Lower leg skin (tissue), 4 donors: ENCODE results near the gene DCAF4. TPM values are rescaled to one million over a fixed set of nuclear protein-coding genes. Genes with fewer than 3 reads are reported as not detected.

Experiments
- DNase-seq, 2 donors: peaks; one replicate each; pipeline ENCODE4 v3.0.0-alpha.2; 2019; ENCODE audit warnings: low spot score in 2 of 2
- H3K4me3 ChIP-seq: fragments of 200-600 bp; sonication (generic); 2 replicates; pipeline ENCODE4 v1.5.1; 2017; ENCODE audit warnings: mild to moderate bottlenecking, low read depth; ENCODE audit not compliant: poor library complexity, severe bottlenecking
- CTCF ChIP-seq, 3 donors: fragments of 450-650 bp; IDR thresholded peaks; one replicate each; pipeline ENCODE4 v1.5.1; 2016; ENCODE audit warnings: antibody characterized with exemption in 3 of 3, mild to moderate bottlenecking in 3 of 3, moderate library complexity in 2 of 3
- POLR2A ChIP-seq, 2 donors: fragments of 450-650 bp; IDR thresholded peaks; one replicate each; pipeline ENCODE4 v1.6.1; 2016 to 2017; ENCODE audit warnings: antibody characterized with exemption in 2 of 2, mild to moderate bottlenecking in 1 of 2, moderate library complexity in 1 of 2
- whole genome bisulfite sequencing, 2 donors: methylation state at CpG; one replicate each; pipeline ENCODE4 v1.1.5; 2018; 5-methylcytosine and 5-hydroxymethylcytosine counted together
- intact Hi-C: fragments of 100-400 bp; cut with DNase I; formaldehyde crosslinking; loops from one replicate; pipeline ENCODE4 v1.15.0; 2023; ENCODE audit warnings: low total_unique reads
- total RNA-seq, 4 donors: library from RNA; depleted of rRNA; stranded (reverse); fragments of >200 nt; gene quantifications; one replicate each; pipeline ENCODE4 v1.1.0, GENCODE V29; 2016

DCAF4 gene
- total RNA-seq, 4 donors from 2014 or later, result 24.0 to 40.5 (median 35.8) TPM

DNA sequence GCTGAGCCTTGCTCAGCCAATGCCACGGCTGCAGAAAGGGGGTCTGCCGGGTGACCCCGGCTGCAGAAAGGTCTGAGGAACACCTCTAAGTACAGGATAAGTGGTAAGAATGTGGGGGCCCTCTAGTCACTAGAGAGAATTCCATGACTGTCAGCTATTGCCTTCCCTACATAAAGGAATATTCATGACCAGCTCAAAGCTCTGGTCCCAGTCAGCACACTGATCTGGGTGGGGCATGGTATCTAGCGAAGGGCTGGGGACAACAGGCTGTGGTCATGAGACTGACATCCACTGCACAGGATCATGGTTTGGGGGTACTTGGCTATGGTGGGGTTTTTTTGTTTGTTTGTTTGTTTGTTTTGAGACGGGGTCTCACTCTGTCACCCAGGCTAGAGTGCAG is 42.1 kb downstream of the DCAF4 start:
- no peak for DNase-seq
- WGBS, 2 donors, result 94 to 96% methylated on average over 5 of the region's 5 CpGs
- no peak for TF ChIP-seq CTCF (IDR thresholded peaks at IDR 0.05)
- no peak for TF ChIP-seq POLR2A (IDR thresholded peaks at IDR 0.05)
- H3K4me3 ChIP-seq, result no peak overlapping the region
- intact Hi-C loops, result no loop called here

DNA sequence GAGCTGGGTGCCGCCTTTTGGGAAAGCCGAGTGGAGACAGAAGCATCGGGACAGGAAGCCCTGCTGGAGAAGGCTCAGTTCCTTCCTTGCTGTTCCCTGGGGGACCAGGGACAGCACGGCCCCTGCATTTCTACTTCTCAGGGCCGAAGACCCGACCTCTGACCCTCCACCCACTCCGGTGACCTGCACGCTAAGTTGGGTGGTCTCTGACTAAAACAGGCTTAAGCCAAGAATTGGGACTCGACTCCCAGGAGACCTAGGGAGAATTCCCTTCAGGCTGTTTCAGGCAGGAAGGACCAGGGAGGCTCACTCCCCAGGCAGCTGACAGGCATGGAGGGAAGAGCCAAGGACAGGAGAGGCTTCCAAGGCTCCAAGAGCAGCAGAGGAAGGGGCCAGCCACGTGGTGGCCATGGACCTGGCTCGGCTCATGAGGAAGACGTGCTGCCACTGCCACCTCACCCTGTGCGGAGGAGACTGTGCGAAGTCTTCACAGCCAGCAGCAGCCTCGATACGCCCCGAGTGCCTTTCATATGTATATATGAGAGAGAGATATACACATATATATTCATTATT is 43.9 kb downstream of the DCAF4 start:
- TF ChIP-seq CTCF (IDR thresholded peaks at IDR 0.05), result no peak
- TF ChIP-seq POLR2A (IDR thresholded peaks at IDR 0.05), result no peak
- 87 to 88% methylated on average over 17 of the region's 17 CpGs for WGBS, 2 donors
- intact Hi-C loops, result no loop called here
- H3K4me3 ChIP-seq, result no peak overlapping the region
- DNase-seq, result no peak

GRCh38 chr14:72970824-72971434 is 44.7 kb downstream of the DCAF4 start:
- no peak for DNase-seq
- TF ChIP-seq POLR2A (IDR thresholded peaks at IDR 0.05) (no peak), CTCF (IDR thresholded peaks at IDR 0.05) (no peak)
- H3K4me3 ChIP-seq, result no peak overlapping the region
- 92 to 95% methylated on average over 20 of the region's 20 CpGs for WGBS, 2 donors
- intact Hi-C loops, result no loop called here

DNA sequence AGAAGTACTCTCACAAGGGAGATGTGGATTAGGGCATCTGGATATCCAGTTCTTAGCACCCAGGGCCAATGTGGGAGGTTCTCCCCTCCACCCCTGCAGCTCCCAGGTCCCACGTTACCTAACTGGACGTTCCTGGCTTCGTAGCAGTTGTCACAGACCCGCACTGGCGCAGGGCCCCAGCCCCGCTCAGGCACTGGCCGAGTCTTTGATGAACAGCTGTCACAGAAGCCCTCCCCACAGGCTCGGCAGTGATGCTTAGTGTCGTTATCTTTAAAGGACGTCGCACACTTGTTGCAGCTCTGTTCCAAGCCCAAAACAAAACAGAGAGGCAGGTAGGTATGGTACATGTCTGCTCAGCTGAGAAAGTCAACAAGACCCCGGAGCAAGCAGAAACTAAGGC is 48.4 kb downstream of the DCAF4 start:
- WGBS, 2 donors, result 91 to 94% methylated on average over 12 of the region's 12 CpGs
- no peak for DNase-seq
- intact Hi-C loops, result no loop called here

DNA sequence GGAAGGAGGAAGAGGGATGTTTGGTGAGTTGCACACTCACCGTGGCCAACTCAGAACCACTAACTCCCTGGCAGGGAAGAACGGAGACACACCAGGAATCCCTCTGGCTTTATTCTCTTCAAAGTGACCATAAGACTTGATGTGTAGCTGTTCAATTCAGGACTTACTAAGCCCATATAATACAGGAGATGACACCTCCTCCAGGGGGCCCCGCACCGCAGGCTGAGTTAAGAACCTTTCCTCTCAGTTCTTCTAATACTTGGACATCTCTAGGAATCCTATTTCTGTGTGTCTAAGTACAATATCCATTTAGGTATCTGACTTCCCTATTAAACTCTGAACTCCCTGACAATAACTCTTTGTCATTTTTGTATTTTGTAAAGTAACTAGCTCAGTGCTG is 49.5 kb downstream of the DCAF4 start:
- no peak for DNase-seq
- TF ChIP-seq CTCF (IDR thresholded peaks at IDR 0.05) (no peak), POLR2A (IDR thresholded peaks at IDR 0.05) (no peak)
- intact Hi-C loops, result no loop called here

More for the DNA sequence above, 48.4 kb downstream of the DCAF4 start:
- TF ChIP-seq POLR2A (IDR thresholded peaks at IDR 0.05), result no peak
- no peak for TF ChIP-seq CTCF (IDR thresholded peaks at IDR 0.05)
- no peak overlapping the region for H3K4me3 ChIP-seq

DNA sequence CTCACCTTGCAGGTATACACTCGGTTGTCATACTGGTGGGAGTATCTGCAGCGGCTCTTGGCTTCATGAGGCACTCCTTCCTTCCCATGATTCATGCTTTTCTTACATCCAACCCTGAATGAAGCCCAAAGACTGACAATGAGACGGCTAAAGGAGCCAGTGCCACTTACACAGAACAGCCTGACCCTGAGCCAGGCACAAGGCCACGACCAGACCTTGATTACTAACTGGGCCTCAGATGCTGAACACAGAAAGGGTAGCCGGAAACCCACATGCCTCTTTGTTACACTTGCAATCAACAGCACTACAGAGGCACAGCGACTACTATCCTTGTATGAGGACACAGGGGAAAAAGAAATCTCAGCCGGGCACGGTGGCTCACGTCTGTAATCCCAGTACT is 52.6 kb downstream of the DCAF4 start:
- no peak for DNase-seq
- 85 to 86% methylated on average over 9 of the region's 9 CpGs for WGBS, 2 donors

More for the DNA sequence above, 49.5 kb downstream of the DCAF4 start:
- WGBS, 2 donors, result 94 to 99% methylated on average over 4 of the region's 4 CpGs
- H3K4me3 ChIP-seq, result no peak overlapping the region

More for the DNA sequence above, 52.6 kb downstream of the DCAF4 start:
- H3K4me3 ChIP-seq, result no peak overlapping the region
- intact Hi-C loops, result no loop called here
- TF ChIP-seq POLR2A (IDR thresholded peaks at IDR 0.05) (no peak), CTCF (IDR thresholded peaks at IDR 0.05) (no peak)
